SK-N-SH treated with all-trans-retinoic acid at 6 μM for 48 hours (cell line): ENCODE results near the gene GRHL1.

ENCODE experiments used
- ATAC-seq: fragments of 200-7000 bp; cut with Tn5 transposase; 3 replicates; pipeline ENCODE4 v1.9.1; 2020; ENCODE audit warnings: mild to moderate bottlenecking, moderate library complexity
- ARNTL ChIP-seq: fragments of 450-650 bp; formaldehyde crosslinking; IDR thresholded peaks from 2 replicates; pipeline ENCODE4 v1.5.0; 2020; ENCODE audit warnings: low read depth, mild to moderate bottlenecking, moderate library complexity, borderline replicate concordance
- BACH2 ChIP-seq: fragments of 250-450 bp; sonication (Bioruptor Pico); IDR thresholded peaks from 2 replicates; pipeline ENCODE4 v1.9.0; 2021; ENCODE audit warnings: mild to moderate bottlenecking, borderline replicate concordance
- CSDC2 ChIP-seq: fragments of 250-450 bp; sonication (Bioruptor Pico); IDR thresholded peaks from 2 replicates; pipeline ENCODE4 v1.5.0; 2020; ENCODE audit warnings: mild to moderate bottlenecking, moderate library complexity
- ESRRG ChIP-seq: fragments of 250-450 bp; sonication (Bioruptor Pico); IDR thresholded peaks from 2 replicates; pipeline ENCODE4 v1.6.1; 2021; ENCODE audit warnings: mild to moderate bottlenecking
- GLIS3 ChIP-seq: fragments of 250-450 bp; sonication (Bioruptor Pico); IDR thresholded peaks from 2 replicates; pipeline ENCODE4 v1.5.0; 2020; ENCODE audit warnings: mild to moderate bottlenecking, moderate library complexity
- ISL1 ChIP-seq: fragments of 250-450 bp; sonication (Bioruptor Pico); IDR thresholded peaks from 2 replicates; pipeline ENCODE4 v2.1.2; 2022; ENCODE audit warnings: mild to moderate bottlenecking, moderate library complexity
- OSR1 ChIP-seq: fragments of 250-450 bp; sonication (Bioruptor Pico); IDR thresholded peaks from 2 replicates; pipeline ENCODE4 v1.8.0; 2022; ENCODE audit warnings: moderate library complexity, mild to moderate bottlenecking, inconsistent platforms
- PPARA ChIP-seq: fragments of 250-450 bp; sonication (Bioruptor Pico); IDR thresholded peaks from 2 replicates; pipeline ENCODE4 v1.5.0; 2020; ENCODE audit warnings: mild to moderate bottlenecking, borderline replicate concordance
- RARB ChIP-seq: fragments of 250-450 bp; sonication (Bioruptor Pico); IDR thresholded peaks from 2 replicates; pipeline ENCODE4 v1.8.0; 2021; ENCODE audit warnings: mild to moderate bottlenecking, moderate library complexity
- SNAI2 ChIP-seq: fragments of 250-450 bp; sonication (Bioruptor Pico); IDR thresholded peaks from 2 replicates; pipeline ENCODE4 v1.5.0; 2020; ENCODE audit warnings: mild to moderate bottlenecking, moderate library complexity
- TCF4 ChIP-seq: fragments of 250-450 bp; sonication (Bioruptor Pico); IDR thresholded peaks from 2 replicates; pipeline ENCODE4 v1.8.0; 2021; ENCODE audit warnings: mild to moderate bottlenecking, moderate library complexity, borderline replicate concordance
- TOX ChIP-seq: fragments of 250-450 bp; sonication (Bioruptor Pico); IDR thresholded peaks from 2 replicates; pipeline ENCODE4 v1.8.0; 2021; ENCODE audit warnings: mild to moderate bottlenecking, moderate library complexity, borderline replicate concordance
- ZC3H10 ChIP-seq: fragments of 250-450 bp; sonication (Bioruptor Pico); IDR thresholded peaks from 2 replicates; pipeline ENCODE4 v1.5.1; 2021; ENCODE audit warnings: mild to moderate bottlenecking, moderate library complexity
- ZFP3 ChIP-seq: fragments of 250-450 bp; sonication (Bioruptor Pico); IDR thresholded peaks from 2 replicates; pipeline ENCODE4 v1.5.0; 2020; ENCODE audit warnings: mild to moderate bottlenecking, moderate library complexity
- ZFP30 ChIP-seq: fragments of 450-650 bp; formaldehyde crosslinking; IDR thresholded peaks from 2 replicates; pipeline ENCODE4 v1.5.0; 2022; ENCODE audit warnings: mild to moderate bottlenecking, moderate library complexity
- ZNF70 ChIP-seq: fragments of 450-650 bp; formaldehyde crosslinking; IDR thresholded peaks from 2 replicates; pipeline ENCODE4 v1.5.0; 2020; ENCODE audit warnings: mild to moderate bottlenecking, moderate library complexity
- ZNF8 ChIP-seq: fragments of 450-650 bp; formaldehyde crosslinking; IDR thresholded peaks from 2 replicates; pipeline ENCODE4 v1.5.0; 2020; ENCODE audit warnings: mild to moderate bottlenecking, moderate library complexity
- TF ChIP-seq, protein P1 (sequence below): fragments of 250-450 bp; sonication (Bioruptor Pico); IDR thresholded peaks from 2 replicates; pipeline ENCODE4 v1.8.0; 2021; ENCODE audit warnings: low read depth, mild to moderate bottlenecking, moderate library complexity, borderline replicate concordance
- TF ChIP-seq, protein P2 (sequence below): fragments of 250-450 bp; sonication (Bioruptor Pico); IDR thresholded peaks from 2 replicates; pipeline ENCODE4 v1.8.0; 2020; ENCODE audit warnings: mild to moderate bottlenecking, moderate library complexity, borderline replicate concordance
- TF ChIP-seq, protein P3 (sequence below): fragments of 250-450 bp; sonication (Bioruptor Pico); IDR thresholded peaks from 2 replicates; pipeline ENCODE4 v1.5.0; 2020; ENCODE audit warnings: mild to moderate bottlenecking, moderate library complexity
- TF ChIP-seq, protein P4 (sequence below): fragments of 250-450 bp; sonication (Bioruptor Pico); IDR thresholded peaks from 2 replicates; pipeline ENCODE4 v1.5.1; 2020; ENCODE audit warnings: low read depth, mild to moderate bottlenecking, moderate library complexity

Gene GRHL1

DNA sequence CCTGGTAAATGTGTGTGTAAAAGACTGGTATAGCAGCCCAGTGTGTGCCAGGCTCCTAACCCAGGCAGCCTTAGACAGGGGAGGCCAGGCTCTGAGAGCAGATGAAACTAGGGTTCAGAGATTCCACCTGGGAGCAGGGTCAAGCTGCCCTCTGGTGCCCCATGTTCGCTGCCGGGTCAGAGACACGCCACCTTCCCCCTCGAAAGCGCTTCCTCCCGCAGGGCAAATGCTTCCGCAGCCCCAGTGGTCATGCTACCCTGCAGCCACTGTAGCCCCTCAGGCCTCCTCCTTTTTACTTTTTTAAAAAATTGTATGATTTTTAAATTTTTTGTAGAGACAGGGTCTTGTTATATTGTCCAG is 81.2 kb downstream of the GRHL1 start:
- TF ChIP-seq PPARA (CRISPR knock-in tag), result no peak
- TF ChIP-seq, protein P1, sequence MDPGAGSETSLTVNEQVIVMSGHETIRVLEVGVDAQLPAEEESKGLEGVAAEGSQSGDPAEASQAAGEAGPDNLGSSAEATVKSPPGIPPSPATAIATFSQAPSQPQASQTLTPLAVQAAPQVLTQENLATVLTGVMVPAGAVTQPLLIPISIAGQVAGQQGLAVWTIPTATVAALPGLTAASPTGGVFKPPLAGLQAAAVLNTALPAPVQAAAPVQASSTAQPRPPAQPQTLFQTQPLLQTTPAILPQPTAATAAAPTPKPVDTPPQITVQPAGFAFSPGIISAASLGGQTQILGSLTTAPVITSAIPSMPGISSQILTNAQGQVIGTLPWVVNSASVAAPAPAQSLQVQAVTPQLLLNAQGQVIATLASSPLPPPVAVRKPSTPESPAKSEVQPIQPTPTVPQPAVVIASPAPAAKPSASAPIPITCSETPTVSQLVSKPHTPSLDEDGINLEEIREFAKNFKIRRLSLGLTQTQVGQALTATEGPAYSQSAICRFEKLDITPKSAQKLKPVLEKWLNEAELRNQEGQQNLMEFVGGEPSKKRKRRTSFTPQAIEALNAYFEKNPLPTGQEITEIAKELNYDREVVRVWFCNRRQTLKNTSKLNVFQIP (CRISPR knock-in tag), result no peak
- TF ChIP-seq ZC3H10, result no peak
- TF ChIP-seq RARB (CRISPR knock-in tag), result no peak
- no peak for TF ChIP-seq ZNF70 (CRISPR knock-in tag)
- no peak for TF ChIP-seq TOX (CRISPR knock-in tag)
- no peak for TF ChIP-seq SNAI2 (CRISPR knock-in tag)
- no peak for TF ChIP-seq BACH2
- TF ChIP-seq ESRRG (CRISPR knock-in tag), result no peak
- TF ChIP-seq, protein P2, sequence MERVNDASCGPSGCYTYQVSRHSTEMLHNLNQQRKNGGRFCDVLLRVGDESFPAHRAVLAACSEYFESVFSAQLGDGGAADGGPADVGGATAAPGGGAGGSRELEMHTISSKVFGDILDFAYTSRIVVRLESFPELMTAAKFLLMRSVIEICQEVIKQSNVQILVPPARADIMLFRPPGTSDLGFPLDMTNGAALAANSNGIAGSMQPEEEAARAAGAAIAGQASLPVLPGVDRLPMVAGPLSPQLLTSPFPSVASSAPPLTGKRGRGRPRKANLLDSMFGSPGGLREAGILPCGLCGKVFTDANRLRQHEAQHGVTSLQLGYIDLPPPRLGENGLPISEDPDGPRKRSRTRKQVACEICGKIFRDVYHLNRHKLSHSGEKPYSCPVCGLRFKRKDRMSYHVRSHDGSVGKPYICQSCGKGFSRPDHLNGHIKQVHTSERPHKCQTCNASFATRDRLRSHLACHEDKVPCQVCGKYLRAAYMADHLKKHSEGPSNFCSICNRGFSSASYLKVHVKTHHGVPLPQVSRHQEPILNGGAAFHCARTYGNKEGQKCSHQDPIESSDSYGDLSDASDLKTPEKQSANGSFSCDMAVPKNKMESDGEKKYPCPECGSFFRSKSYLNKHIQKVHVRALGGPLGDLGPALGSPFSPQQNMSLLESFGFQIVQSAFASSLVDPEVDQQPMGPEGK (CRISPR knock-in tag), result no peak
- TF ChIP-seq, protein P3, sequence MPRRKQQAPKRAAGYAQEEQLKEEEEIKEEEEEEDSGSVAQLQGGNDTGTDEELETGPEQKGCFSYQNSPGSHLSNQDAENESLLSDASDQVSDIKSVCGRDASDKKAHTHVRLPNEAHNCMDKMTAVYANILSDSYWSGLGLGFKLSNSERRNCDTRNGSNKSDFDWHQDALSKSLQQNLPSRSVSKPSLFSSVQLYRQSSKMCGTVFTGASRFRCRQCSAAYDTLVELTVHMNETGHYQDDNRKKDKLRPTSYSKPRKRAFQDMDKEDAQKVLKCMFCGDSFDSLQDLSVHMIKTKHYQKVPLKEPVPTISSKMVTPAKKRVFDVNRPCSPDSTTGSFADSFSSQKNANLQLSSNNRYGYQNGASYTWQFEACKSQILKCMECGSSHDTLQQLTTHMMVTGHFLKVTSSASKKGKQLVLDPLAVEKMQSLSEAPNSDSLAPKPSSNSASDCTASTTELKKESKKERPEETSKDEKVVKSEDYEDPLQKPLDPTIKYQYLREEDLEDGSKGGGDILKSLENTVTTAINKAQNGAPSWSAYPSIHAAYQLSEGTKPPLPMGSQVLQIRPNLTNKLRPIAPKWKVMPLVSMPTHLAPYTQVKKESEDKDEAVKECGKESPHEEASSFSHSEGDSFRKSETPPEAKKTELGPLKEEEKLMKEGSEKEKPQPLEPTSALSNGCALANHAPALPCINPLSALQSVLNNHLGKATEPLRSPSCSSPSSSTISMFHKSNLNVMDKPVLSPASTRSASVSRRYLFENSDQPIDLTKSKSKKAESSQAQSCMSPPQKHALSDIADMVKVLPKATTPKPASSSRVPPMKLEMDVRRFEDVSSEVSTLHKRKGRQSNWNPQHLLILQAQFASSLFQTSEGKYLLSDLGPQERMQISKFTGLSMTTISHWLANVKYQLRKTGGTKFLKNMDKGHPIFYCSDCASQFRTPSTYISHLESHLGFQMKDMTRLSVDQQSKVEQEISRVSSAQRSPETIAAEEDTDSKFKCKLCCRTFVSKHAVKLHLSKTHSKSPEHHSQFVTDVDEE (CRISPR knock-in tag), result no peak
- TF ChIP-seq TCF4, result no peak
- TF ChIP-seq ZFP30 (CRISPR knock-in tag), result no peak
- no peak for TF ChIP-seq ZNF8 (CRISPR knock-in tag)
- ATAC-seq, result no peak

DNA sequence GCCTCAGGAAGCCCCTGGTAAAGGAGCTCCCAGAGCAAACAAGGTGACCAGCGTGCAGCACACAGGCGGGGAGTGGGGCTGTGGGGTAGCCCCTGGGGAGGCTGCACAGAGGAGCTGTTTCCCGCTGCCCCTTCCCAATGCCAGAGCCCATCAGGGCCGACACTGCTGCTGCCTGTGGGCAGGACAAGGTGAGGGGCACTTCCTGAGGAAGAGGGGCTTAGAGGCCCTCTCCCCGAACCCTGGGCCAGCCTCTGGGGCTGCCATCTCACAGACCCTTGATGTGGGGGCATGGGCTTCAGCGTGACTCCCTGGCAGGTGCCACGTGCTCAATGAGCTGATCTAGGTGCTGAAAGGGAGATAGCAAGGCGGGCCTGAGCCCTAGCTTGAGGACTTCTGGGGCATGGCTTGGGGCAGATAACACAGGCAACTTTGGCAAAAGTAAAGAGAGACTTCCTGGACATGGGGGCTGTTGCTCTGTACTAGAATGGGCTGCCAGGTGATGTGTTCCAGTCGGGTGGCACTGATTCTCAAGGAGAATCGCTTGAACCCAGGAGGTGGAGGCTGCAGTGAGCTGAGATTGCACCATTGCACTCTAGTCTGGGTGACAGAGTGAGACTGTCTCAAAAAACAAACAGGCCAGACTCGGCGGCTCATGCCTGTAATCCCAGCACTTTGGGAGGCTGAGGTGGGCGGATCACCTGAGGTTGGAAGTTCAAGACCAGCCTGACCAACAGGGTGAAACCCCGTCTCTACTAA is 81.9 kb downstream of the GRHL1 start:
- no peak for ATAC-seq
- TF ChIP-seq ISL1 (CRISPR knock-in tag) (no peak), ZC3H10 (no peak), CSDC2 (CRISPR knock-in tag) (no peak), ZFP3 (CRISPR knock-in tag) (no peak), OSR1 (CRISPR knock-in tag) (no peak), ZNF8 (CRISPR knock-in tag) (no peak), TOX (CRISPR knock-in tag) (no peak), TCF4 (no peak), ARNTL (CRISPR knock-in tag) (no peak), GLIS3 (CRISPR knock-in tag) (no peak), BACH2 (no peak), ZFP30 (CRISPR knock-in tag) (no peak)
- TF ChIP-seq, protein P3 (CRISPR knock-in tag), result no peak
- TF ChIP-seq, protein P4, sequence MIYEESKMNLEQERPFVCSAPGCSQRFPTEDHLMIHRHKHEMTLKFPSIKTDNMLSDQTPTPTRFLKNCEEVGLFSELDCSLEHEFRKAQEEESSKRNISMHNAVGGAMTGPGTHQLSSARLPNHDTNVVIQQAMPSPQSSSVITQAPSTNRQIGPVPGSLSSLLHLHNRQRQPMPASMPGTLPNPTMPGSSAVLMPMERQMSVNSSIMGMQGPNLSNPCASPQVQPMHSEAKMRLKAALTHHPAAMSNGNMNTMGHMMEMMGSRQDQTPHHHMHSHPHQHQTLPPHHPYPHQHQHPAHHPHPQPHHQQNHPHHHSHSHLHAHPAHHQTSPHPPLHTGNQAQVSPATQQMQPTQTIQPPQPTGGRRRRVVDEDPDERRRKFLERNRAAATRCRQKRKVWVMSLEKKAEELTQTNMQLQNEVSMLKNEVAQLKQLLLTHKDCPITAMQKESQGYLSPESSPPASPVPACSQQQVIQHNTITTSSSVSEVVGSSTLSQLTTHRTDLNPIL (CRISPR knock-in tag), result no peak
- TF ChIP-seq, protein P1 (CRISPR knock-in tag), result no peak
- TF ChIP-seq, protein P2 (CRISPR knock-in tag), result no peak
